H7 (cell line): Measurements from ENCODE around the gene KIF17. TPM values are rescaled to one million over a fixed set of nuclear protein-coding genes. Genes with fewer than 3 reads are reported as not detected.

Source experiments
- DNase-seq: peaks from one replicate; pipeline ENCODE4 v3.0.0; 2012
- H3K27me3 ChIP-seq: 2 replicates; pipeline ENCODE4 v1.6.0; 2011; ENCODE audit warnings: mild to moderate bottlenecking, low read length; ENCODE audit not compliant: control insufficient read depth, insufficient read depth
- H3K36me3 ChIP-seq: replicated peaks from 2 replicates; pipeline ENCODE4 v1.5.1; 2011; ENCODE audit warnings: low read length; ENCODE audit not compliant: control insufficient read depth, insufficient read depth
- H3K4me3 ChIP-seq: 2 replicates; pipeline ENCODE4 v1.5.1; 2011; ENCODE audit warnings: low read depth, mild to moderate bottlenecking, control low read depth, low read length, moderate library complexity; ENCODE audit not compliant: insufficient read depth
- total RNA-seq: library from RNA; depleted of rRNA; stranded (reverse); fragments of >200 nt; shearing (Covaris generic); gene quantifications from 2 replicates; pipeline ENCODE4 v1.2.3, GENCODE V29; 2014

Gene KIF17
- total RNA-seq, 1 experiment from 2014 or later: 3.5 TPM

GRCh38 chr1:20698195-20698910, 19.5 kb downstream of the KIF17 start:
- no peak for DNase-seq
- H3K27me3 ChIP-seq: no peaks in the 10 kb centered on the region; the same call in 1 of the 2 replicates
- no peak overlapping the region for H3K4me3 ChIP-seq
- H3K36me3 ChIP-seq: no peaks in the 10 kb centered on the region; the same call in 1 of the 2 replicates

DNA sequence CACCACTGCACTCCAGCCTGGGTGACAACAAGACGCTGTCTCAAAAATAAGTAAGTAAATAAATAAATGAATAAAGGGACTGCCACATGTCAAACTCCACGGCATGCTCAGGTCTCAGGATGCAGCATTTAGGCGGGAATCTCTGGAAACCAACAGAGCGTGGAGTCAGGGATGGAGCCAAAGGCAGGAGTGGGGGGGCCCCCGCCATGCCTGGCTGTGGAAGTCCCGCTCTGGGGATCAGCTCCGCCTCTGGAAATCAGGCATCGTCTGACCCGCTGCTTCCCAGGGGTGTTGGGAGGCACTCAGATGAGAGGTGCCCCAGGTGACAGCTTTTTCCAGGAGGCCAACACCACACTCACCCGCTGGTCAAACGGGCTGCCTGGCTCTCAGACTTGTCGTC, 20.2 kb downstream of the KIF17 start:
- H3K4me3 ChIP-seq: no peak overlapping the region
- no peak for DNase-seq
- no peaks in the 10 kb centered on the region; the same call in 1 of the 2 replicates for H3K36me3 ChIP-seq
- no peaks in the 10 kb centered on the region; the same call in 1 of the 2 replicates for H3K27me3 ChIP-seq

DNA sequence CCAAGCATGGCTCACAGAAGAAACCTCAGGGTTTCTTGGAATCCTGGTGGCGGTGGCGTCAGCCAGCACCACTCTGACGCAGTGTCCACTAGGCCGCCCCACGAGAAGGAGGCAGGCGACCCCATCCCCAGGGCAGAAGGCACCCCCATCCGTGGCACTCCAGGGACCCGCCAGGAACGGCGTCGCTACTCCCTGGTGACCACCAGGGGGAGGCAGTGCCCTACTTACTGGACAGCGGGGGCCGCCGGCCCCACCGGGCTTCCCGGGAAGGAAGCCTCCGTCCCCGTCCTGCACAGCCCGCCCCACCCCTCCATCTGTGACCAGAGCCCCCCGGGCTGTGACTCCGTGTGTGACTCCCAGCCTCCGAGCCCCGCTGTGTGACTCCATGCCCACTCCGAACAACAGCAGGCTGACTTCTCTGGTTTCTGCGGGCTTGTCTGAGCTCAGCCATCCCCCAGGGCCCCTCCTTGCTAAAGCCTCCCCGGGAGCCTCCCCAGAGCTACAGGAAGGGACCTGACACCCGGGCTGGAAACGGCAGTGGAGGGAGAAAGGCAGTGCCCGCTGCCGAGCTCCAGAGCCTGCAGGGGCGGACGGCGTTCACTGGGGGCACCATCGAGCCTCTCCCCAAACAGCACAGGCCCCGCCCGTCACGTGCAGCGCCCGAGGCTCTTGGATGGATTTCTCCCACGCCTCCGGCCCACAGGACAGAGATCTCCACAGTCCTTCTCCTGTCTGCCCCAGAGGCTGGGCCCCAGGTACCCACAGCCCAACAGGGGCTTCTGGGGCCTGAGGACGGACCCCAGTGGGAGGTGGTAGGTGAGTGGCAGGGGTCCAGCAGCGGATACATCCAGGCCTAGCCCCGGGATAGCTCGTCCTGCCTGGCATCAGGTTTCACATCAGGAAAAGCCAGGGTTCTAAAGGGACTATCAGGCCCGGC, 21.1 kb downstream of the KIF17 start:
- H3K36me3 ChIP-seq: no peaks in the 10 kb centered on the region; the same call in 1 of the 2 replicates
- H3K4me3 ChIP-seq: peak overlapping the region; percentile 62
- peak; percentile 97 for DNase-seq
- H3K27me3 ChIP-seq: no peaks in the 10 kb centered on the region; the same call in 1 of the 2 replicates

- H3K36me3 ChIP-seq: no peaks in the 10 kb centered on the region; the same call in 1 of the 2 replicates
- no peak for DNase-seq
- no peak overlapping the region for H3K4me3 ChIP-seq
- H3K27me3 ChIP-seq: no peaks in the 10 kb centered on the region; the same call in 1 of the 2 replicates
These were observed 22.3 kb downstream of the KIF17 start for GRCh38 chr1:20695515-20695914.

GRCh38 chr1:20693623-20694022, 24.2 kb downstream of the KIF17 start:
- Histone ChIP-seq H3K27me3 (no peaks in the 10 kb centered on the region; the same call in 1 of the 2 replicates), H3K36me3 (peaks cover 2% of the 10 kb centered on the region), H3K4me3 (no peak overlapping the region)
- no peak for DNase-seq

DNA sequence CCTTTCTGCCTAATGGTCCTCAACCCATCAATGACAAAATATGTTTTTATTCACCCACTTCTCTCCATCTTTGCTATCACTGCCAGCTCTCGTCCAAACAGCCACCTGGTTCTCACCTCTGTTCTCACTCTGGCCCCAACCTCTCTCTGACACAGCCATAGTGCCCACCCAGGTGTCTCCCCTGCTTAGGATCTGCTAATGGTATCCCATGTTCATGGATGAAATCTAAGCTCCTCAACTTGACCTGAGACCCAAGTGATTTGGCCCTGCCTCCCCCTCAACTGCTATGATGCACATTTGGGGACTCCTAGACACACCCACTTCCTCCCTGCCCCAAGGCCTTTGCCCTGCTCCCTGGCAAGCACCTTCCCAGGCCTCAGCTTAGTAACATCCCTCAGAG, 25.9 kb downstream of the KIF17 start:
- peaks cover 2% of the 10 kb centered on the region for H3K36me3 ChIP-seq
- DNase-seq: peak; percentile 13
- no peaks in the 10 kb centered on the region; the same call in 1 of the 2 replicates for H3K27me3 ChIP-seq
- no peak overlapping the region for H3K4me3 ChIP-seq

DNA sequence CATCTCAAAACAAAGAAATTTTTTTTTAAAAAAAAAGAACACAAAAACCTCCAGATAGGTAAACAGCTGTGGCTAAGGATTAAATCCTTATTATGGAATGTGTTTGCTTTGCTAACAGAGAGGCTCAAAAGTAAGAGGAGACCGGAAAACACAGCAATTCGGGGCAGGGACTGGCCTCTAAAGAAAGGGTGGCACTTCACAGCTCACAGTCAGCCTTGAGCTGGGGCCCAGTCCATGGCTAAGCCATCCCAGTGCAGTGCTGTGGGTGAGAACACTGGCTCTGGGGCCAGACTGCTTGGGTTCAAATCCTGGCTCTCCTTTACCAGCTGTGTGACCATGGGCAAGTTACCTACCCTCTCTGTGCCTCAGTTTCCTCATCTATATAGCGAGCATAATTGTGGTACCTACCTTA, 28.2 kb downstream of the KIF17 start:
- H3K36me3 ChIP-seq: peaks cover 2% of the 10 kb centered on the region
- no peak overlapping the region for H3K4me3 ChIP-seq
- DNase-seq: no peak

DNA sequence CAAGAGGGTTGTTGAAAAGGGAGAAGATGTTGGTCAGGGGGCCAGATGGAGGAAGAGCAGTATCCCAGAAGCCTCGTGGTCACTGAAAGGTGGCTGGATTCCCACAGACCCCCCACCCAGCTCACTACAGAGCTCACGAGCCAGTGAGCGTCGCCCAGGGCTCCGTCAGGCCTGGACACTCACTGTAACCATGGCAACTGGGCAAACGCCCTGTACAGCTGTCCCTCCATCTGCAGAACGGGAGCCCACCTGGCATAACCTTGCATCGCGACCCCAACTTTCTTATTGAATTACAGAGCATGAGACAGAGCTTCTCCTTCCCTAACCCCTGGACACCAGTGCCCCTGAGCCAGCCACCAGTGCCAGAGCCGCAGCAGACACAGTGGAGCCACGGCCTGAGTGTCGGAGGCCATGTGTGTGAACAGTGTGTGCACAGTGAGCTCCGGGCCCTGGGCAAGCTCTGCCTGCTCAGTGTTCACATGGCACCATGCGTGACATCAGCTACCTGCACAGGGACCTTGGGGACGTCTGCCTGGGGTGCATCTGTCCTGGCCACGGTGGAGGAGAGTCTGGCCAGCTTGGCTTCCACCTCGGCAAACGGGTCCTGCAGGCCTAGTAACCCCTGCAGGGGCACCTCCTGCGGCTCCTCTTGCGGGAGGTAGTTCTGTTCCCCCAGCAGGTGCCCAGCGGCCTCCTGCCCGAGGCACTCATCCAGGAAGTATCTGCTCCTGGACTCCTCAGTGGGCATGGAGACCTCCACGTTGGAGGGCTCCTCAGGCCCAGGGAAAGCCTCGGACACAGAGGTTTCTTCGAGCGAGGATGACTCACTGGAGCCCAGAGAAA, 30.7 kb downstream of the KIF17 start:
- peak; percentile 28 for DNase-seq
- H3K4me3 ChIP-seq: no peak overlapping the region
- H3K27me3 ChIP-seq: no peaks in the 10 kb centered on the region
- H3K36me3 ChIP-seq: peaks cover 2% of the 10 kb centered on the region

More for the DNA sequence above, 28.2 kb downstream of the KIF17 start:
- no peaks in the 10 kb centered on the region; the same call in 1 of the 2 replicates for H3K27me3 ChIP-seq

DNA sequence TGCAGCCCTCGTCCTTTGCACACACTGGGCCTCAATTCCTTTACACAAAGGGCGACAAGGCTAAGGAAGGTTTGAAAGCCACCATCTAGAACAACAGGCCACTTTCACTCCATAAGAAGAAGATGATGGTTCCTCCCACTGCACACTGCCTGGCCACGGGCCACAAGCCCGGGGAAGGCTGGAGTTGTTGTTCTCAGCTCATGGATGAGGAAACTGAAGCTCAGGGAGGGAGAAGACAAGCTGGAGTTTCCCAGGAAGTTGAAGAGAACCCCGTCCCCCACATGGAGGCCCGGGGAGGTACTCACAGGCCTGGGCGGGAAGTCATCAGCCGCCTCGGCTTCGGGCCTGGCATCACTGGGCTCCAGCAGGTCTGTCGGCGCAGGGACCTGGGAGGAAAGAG, 32.1 kb downstream of the KIF17 start:
- H3K27me3 ChIP-seq: no peaks in the 10 kb centered on the region
- H3K36me3 ChIP-seq: peaks cover 3% of the 10 kb centered on the region
- H3K4me3 ChIP-seq: no peak overlapping the region
- DNase-seq: peak; percentile 48

DNA sequence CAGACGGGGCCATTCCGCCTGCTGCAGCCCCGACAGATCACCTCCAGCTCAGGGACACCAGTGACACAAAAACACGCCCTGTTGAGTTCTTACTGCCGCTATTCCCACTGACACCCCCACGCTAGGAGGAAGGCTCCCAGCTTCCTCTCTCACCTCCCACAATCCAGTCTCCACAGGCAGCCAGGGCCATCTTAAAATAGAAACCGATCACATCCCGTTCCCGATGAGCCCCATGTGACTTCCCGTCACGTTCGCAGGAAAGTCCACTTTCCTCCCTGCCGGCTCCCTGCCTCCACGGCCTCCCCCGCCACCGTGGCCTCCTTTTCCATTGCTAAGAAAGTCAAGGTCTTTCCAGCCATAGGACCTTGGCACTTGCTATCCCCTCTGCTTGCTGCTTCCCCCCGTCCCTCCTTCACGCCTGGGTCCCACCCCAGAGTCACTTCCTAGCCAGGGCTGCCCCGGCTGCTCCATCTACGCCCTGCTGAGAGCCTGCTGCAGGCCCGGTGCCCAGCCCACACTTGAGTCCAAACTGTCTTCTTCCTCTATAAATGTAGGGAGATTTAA, 32.6 kb downstream of the KIF17 start:
- H3K36me3 ChIP-seq: peaks cover 3% of the 10 kb centered on the region
- peak; percentile 41 for DNase-seq
- no peak overlapping the region for H3K4me3 ChIP-seq
- H3K27me3 ChIP-seq: no peaks in the 10 kb centered on the region

DNA sequence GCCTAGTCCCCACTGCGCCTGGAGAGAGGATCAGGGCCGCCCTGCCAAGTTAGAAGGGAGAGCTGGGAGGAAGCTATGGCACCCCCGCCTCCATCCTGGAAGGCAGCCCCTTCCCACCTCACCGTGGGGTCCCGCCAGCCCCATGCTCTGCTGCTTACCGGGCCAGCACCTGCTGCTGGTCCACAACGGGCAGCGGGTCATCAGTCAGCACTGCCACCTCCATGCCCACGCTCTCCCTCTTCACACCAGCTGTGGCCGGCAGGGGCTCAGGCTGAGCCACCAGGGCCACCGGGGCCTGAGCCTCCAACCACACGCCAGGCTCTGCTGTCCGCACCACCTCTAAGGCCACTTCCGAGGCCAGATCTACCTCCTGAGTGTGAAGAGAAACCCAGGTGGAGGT, 33.2 kb downstream of the KIF17 start:
- no peak overlapping the region for H3K4me3 ChIP-seq
- H3K36me3 ChIP-seq: peaks cover 2% of the 10 kb centered on the region
- no peaks in the 10 kb centered on the region for H3K27me3 ChIP-seq
- no peak for DNase-seq

- no peak for DNase-seq
- Histone ChIP-seq H3K4me3 (no peak overlapping the region), H3K27me3 (no peaks in the 10 kb centered on the region), H3K36me3 (peaks cover 1% of the 10 kb centered on the region)
These were observed 33.7 kb downstream of the KIF17 start for GRCh38 chr1:20684050-20684620.

DNA sequence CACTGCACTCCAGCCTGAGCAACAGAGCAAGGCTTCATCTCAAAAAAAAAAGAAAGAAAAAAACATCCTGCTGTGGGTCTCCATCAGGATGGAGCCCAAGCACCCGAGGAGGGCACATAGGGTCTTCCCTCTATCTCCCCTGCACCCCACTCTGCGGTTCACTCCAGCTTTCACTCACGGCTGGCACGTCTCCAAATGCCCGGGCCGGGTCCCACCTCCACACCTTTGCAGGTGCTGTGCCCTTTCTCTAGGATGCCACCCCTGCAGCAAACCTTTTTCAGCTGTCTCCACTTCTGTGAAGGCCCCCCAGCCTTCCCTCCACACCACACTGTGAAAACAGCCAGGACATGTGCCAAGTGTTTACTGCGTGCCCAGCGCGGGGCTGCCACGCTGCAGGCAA, 34.2 kb downstream of the KIF17 start:
- H3K27me3 ChIP-seq: no peaks in the 10 kb centered on the region
- DNase-seq: no peak

More for the DNA sequence above, 34.2 kb downstream of the KIF17 start:
- peaks cover 1% of the 10 kb centered on the region for H3K36me3 ChIP-seq
- H3K4me3 ChIP-seq: no peak overlapping the region
